ENCODE data around the gene TMEM121B.

DNA sequence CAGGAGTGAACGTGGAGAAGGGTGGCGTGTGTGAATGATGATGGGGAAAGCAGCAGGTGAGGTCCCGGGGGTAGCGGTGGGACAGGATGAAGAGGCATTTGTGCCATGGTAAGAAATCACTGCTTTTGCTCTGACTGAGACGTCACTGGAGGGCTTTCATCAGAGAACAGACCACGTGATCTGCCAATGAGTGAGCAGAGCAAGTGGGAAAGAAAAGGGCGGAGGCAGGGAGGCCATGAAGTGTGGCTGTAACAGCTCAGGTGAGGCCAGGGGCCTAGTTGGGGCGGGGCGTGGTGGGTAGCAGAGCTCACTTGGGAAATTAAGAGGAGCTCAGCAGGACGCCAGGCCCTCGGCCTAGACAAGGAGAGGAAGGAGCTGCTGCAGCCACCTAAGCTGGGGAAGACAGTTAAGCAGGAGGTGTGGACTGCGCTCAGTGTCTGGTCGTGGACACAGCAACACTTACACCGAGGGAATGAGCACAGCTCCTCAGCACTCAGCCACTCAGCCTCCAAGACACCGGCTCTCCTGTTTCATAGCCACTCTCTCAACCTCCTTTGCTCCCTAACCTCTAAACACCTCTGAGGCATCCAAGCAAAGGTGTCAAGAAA, 14.1 kb upstream of the TMEM121B start:
- TF ChIP-seq RAD21 (IDR thresholded peaks at IDR 0.05) (no peak), TAF1 (conservative IDR thresholded peaks at IDR 0.05) (no peak), HNF4A (conservative IDR thresholded peaks at IDR 0.05) (no peak), HNF4G (IDR thresholded peaks at IDR 0.05) (no peak), YY1 (IDR thresholded peaks at IDR 0.05) (no peak), FOXA1 (IDR thresholded peaks at IDR 0.05) (no peak), RXRA (IDR thresholded peaks at IDR 0.05) (no peak)
- TF ChIP-seq, protein P1, sequence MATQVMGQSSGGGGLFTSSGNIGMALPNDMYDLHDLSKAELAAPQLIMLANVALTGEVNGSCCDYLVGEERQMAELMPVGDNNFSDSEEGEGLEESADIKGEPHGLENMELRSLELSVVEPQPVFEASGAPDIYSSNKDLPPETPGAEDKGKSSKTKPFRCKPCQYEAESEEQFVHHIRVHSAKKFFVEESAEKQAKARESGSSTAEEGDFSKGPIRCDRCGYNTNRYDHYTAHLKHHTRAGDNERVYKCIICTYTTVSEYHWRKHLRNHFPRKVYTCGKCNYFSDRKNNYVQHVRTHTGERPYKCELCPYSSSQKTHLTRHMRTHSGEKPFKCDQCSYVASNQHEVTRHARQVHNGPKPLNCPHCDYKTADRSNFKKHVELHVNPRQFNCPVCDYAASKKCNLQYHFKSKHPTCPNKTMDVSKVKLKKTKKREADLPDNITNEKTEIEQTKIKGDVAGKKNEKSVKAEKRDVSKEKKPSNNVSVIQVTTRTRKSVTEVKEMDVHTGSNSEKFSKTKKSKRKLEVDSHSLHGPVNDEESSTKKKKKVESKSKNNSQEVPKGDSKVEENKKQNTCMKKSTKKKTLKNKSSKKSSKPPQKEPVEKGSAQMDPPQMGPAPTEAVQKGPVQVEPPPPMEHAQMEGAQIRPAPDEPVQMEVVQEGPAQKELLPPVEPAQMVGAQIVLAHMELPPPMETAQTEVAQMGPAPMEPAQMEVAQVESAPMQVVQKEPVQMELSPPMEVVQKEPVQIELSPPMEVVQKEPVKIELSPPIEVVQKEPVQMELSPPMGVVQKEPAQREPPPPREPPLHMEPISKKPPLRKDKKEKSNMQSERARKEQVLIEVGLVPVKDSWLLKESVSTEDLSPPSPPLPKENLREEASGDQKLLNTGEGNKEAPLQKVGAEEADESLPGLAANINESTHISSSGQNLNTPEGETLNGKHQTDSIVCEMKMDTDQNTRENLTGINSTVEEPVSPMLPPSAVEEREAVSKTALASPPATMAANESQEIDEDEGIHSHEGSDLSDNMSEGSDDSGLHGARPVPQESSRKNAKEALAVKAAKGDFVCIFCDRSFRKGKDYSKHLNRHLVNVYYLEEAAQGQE (IDR thresholded peaks at IDR 0.05) = no peak
- TF ChIP-seq, protein P2, sequence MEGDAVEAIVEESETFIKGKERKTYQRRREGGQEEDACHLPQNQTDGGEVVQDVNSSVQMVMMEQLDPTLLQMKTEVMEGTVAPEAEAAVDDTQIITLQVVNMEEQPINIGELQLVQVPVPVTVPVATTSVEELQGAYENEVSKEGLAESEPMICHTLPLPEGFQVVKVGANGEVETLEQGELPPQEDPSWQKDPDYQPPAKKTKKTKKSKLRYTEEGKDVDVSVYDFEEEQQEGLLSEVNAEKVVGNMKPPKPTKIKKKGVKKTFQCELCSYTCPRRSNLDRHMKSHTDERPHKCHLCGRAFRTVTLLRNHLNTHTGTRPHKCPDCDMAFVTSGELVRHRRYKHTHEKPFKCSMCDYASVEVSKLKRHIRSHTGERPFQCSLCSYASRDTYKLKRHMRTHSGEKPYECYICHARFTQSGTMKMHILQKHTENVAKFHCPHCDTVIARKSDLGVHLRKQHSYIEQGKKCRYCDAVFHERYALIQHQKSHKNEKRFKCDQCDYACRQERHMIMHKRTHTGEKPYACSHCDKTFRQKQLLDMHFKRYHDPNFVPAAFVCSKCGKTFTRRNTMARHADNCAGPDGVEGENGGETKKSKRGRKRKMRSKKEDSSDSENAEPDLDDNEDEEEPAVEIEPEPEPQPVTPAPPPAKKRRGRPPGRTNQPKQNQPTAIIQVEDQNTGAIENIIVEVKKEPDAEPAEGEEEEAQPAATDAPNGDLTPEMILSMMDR (IDR thresholded peaks at IDR 0.05; ENCODE audit: low read depth, low read length, missing input control) = no peak
- TF ChIP-seq, protein P3, sequence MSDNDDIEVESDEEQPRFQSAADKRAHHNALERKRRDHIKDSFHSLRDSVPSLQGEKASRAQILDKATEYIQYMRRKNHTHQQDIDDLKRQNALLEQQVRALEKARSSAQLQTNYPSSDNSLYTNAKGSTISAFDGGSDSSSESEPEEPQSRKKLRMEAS (IDR thresholded peaks at IDR 0.05) = no peak
- TF ChIP-seq, protein P4, sequence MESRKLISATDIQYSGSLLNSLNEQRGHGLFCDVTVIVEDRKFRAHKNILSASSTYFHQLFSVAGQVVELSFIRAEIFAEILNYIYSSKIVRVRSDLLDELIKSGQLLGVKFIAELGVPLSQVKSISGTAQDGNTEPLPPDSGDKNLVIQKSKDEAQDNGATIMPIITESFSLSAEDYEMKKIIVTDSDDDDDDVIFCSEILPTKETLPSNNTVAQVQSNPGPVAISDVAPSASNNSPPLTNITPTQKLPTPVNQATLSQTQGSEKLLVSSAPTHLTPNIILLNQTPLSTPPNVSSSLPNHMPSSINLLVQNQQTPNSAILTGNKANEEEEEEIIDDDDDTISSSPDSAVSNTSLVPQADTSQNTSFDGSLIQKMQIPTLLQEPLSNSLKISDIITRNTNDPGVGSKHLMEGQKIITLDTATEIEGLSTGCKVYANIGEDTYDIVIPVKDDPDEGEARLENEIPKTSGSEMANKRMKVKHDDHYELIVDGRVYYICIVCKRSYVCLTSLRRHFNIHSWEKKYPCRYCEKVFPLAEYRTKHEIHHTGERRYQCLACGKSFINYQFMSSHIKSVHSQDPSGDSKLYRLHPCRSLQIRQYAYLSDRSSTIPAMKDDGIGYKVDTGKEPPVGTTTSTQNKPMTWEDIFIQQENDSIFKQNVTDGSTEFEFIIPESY (IDR thresholded peaks at IDR 0.05) = no peak

Data from liver (tissue), 3 donors.